ENCODE measurements around the gene DOK5. TPM values are rescaled to one million over a fixed set of nuclear protein-coding genes. Genes with fewer than 3 reads are reported as not detected.

DOK5 gene
- polyA plus RNA-seq, 1 of the 3 experiments (the other 2 are of a cell fraction) = 12.4 TPM

DNA sequence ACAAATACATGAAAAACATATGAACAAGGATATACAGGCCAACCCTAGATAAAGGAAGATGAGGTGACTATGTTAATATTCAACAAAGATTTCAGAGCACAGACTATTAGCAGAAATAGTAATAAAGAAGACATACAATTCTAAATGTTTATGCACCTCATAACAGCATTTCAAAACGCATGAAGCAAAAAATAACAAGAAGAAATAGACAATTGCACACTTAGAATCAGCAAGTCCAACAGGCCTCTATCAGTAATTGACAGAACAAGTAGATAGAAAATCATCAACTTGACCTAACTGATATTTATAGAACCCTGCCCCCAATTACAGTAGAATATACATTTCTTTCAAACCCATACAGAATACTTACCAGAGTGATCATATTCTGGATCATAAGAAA is 11.4 kb upstream of the DOK5 start:
- Histone ChIP-seq H3F3A (replicated peaks; ENCODE audit: insufficient read depth) (no peaks in the 10 kb centered on the region), H2AFZ (ENCODE audit: low read depth) (no peak overlapping the region), H3K36me3 (replicated peaks in 1 of 2; ENCODE audit: control insufficient read depth in 1 of 2, insufficient read depth in 2 of 2, low read length in 1 of 2) (no peaks in the 10 kb centered on the region), H3K4me2 (no peak overlapping the region), H3K4me3 (ENCODE audit: low read depth in 2 of 2, low read length in 1 of 2) (no peak overlapping the region), H4K20me1 (ENCODE audit: insufficient read depth) (no peaks in the 10 kb centered on the region), H3K9me3 (no peaks in the 10 kb centered on the region), H3K4me1 (ENCODE audit: control insufficient read depth in 1 of 2, insufficient read depth in 2 of 2, low read depth in 1 of 2, low read length in 1 of 2) (no peaks in the 10 kb centered on the region), H3K79me2 (ENCODE audit: insufficient read depth) (no peaks in the 10 kb centered on the region), H3K9me2 (no peaks in the 10 kb centered on the region), H3K27me3 (ENCODE audit: insufficient read depth) (no peaks in the 10 kb centered on the region), H3K27ac (ENCODE audit: low read depth in 2 of 2, low read length in 1 of 2) (no peak overlapping the region), H3K9ac (no peak overlapping the region)
- DNase-seq = no peak
- 0% methylated on average over 1 of the region's 1 CpG for WGBS (ENCODE audit: low lambda C conversion rate)
- TF ChIP-seq EP300 (IDR thresholded peaks at IDR 0.05; ENCODE audit: borderline replicate concordance in 1 of 2, low read depth in 1 of 2, low read length in 1 of 2) (no peak), ELF1 (IDR thresholded peaks at IDR 0.05) (no peak), TEAD4 (IDR thresholded peaks at IDR 0.05; ENCODE audit: borderline replicate concordance, insufficient read depth) (no peak), NFIC (IDR thresholded peaks at IDR 0.05; ENCODE audit: borderline replicate concordance) (no peak), FOSL2 (IDR thresholded peaks at IDR 0.05; ENCODE audit: borderline replicate concordance, low read depth) (no peak), SMC3 (IDR thresholded peaks at IDR 0.05; ENCODE audit: low read depth, low read length) (no peak), GATA2 (CRISPR knock-in tag; IDR thresholded peaks at IDR 0.05) (no peak), JUND (IDR thresholded peaks at IDR 0.05) (no peak), SIN3A (IDR thresholded peaks at IDR 0.05; ENCODE audit: borderline replicate concordance, low read depth, low read length) (no peak), FOXJ3 (CRISPR knock-in tag; IDR thresholded peaks at IDR 0.05) (no peak)
- TF ChIP-seq, protein P1, sequence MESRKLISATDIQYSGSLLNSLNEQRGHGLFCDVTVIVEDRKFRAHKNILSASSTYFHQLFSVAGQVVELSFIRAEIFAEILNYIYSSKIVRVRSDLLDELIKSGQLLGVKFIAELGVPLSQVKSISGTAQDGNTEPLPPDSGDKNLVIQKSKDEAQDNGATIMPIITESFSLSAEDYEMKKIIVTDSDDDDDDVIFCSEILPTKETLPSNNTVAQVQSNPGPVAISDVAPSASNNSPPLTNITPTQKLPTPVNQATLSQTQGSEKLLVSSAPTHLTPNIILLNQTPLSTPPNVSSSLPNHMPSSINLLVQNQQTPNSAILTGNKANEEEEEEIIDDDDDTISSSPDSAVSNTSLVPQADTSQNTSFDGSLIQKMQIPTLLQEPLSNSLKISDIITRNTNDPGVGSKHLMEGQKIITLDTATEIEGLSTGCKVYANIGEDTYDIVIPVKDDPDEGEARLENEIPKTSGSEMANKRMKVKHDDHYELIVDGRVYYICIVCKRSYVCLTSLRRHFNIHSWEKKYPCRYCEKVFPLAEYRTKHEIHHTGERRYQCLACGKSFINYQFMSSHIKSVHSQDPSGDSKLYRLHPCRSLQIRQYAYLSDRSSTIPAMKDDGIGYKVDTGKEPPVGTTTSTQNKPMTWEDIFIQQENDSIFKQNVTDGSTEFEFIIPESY (IDR thresholded peaks at IDR 0.05; ENCODE audit: borderline replicate concordance, low read depth) = no peak
- TF ChIP-seq, protein P2, sequence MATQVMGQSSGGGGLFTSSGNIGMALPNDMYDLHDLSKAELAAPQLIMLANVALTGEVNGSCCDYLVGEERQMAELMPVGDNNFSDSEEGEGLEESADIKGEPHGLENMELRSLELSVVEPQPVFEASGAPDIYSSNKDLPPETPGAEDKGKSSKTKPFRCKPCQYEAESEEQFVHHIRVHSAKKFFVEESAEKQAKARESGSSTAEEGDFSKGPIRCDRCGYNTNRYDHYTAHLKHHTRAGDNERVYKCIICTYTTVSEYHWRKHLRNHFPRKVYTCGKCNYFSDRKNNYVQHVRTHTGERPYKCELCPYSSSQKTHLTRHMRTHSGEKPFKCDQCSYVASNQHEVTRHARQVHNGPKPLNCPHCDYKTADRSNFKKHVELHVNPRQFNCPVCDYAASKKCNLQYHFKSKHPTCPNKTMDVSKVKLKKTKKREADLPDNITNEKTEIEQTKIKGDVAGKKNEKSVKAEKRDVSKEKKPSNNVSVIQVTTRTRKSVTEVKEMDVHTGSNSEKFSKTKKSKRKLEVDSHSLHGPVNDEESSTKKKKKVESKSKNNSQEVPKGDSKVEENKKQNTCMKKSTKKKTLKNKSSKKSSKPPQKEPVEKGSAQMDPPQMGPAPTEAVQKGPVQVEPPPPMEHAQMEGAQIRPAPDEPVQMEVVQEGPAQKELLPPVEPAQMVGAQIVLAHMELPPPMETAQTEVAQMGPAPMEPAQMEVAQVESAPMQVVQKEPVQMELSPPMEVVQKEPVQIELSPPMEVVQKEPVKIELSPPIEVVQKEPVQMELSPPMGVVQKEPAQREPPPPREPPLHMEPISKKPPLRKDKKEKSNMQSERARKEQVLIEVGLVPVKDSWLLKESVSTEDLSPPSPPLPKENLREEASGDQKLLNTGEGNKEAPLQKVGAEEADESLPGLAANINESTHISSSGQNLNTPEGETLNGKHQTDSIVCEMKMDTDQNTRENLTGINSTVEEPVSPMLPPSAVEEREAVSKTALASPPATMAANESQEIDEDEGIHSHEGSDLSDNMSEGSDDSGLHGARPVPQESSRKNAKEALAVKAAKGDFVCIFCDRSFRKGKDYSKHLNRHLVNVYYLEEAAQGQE (IDR thresholded peaks at IDR 0.05; ENCODE audit: low read depth, low read length) = no peak
- TF ChIP-seq, protein P3, sequence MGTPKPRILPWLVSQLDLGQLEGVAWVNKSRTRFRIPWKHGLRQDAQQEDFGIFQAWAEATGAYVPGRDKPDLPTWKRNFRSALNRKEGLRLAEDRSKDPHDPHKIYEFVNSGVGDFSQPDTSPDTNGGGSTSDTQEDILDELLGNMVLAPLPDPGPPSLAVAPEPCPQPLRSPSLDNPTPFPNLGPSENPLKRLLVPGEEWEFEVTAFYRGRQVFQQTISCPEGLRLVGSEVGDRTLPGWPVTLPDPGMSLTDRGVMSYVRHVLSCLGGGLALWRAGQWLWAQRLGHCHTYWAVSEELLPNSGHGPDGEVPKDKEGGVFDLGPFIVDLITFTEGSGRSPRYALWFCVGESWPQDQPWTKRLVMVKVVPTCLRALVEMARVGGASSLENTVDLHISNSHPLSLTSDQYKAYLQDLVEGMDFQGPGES (IDR thresholded peaks at IDR 0.05; ENCODE audit: low read depth, low read length) = no peak
- TF ChIP-seq, protein P4, sequence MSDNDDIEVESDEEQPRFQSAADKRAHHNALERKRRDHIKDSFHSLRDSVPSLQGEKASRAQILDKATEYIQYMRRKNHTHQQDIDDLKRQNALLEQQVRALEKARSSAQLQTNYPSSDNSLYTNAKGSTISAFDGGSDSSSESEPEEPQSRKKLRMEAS (IDR thresholded peaks at IDR 0.05; ENCODE audit: low read depth) = no peak
- TF ChIP-seq, protein P5, sequence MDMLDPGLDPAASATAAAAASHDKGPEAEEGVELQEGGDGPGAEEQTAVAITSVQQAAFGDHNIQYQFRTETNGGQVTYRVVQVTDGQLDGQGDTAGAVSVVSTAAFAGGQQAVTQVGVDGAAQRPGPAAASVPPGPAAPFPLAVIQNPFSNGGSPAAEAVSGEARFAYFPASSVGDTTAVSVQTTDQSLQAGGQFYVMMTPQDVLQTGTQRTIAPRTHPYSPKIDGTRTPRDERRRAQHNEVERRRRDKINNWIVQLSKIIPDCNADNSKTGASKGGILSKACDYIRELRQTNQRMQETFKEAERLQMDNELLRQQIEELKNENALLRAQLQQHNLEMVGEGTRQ (IDR thresholded peaks at IDR 0.05; ENCODE audit: borderline replicate concordance, low read depth, low read length) = no peak
- POLR2A ChIA-PET = no interaction called here
- CTCF ChIA-PET = no interaction called here
